Bronchus fibroblast of lung (primary cell): ENCODE measurements around the gene CAMSAP1. TPM values are rescaled to one million over a fixed set of nuclear protein-coding genes. Genes with fewer than 3 reads are reported as not detected.

Experiments
- total RNA-seq: library from RNA; depleted of rRNA; stranded (reverse); fragments of >200 nt; gene quantifications from 2 replicates; pipeline ENCODE4 v1.2.3, GENCODE V29; 2015

The CAMSAP1 gene
- 18.7 and 22.9 TPM in 2 replicates for total RNA-seq

GRCh38 chr9:135907431-135908092 is at the start of gene CAMSAP1:
TSS of gene CAMSAP1 (minus strand) at chr9:135907546. CDS start at chr9:135907159, 387 bp downstream.

Other genes with a start within 250 kb of the CAMSAP1 start
- gene LCN9, start 244.2 kb downstream of the CAMSAP1 start, total RNA-seq: not detected in 2 replicates
- not detected in 2 replicates for gene SOHLH1, start 208.1 kb downstream of the CAMSAP1 start, total RNA-seq
- gene KCNT1, start 205.4 kb downstream of the CAMSAP1 start, total RNA-seq: not detected in 2 replicates
- gene UBAC1, start 53.8 kb upstream of the CAMSAP1 start, total RNA-seq: 40.9 and 43.9 TPM in 2 replicates
- 16.9 and 17.1 TPM in 2 replicates for gene NACC2, start 187.7 kb upstream of the CAMSAP1 start, total RNA-seq
- gene TMEM250, start 211.3 kb upstream of the CAMSAP1 start, total RNA-seq: 31.4 and 33.3 TPM in 2 replicates